ENCODE data around the gene SEC16B.
"Not testable (repeated sequence)": the region's sequence is repeated elsewhere in the genome, so short reads cannot be mapped to it uniquely, and the experiment has no call there.

Gene SEC16B, protein sequence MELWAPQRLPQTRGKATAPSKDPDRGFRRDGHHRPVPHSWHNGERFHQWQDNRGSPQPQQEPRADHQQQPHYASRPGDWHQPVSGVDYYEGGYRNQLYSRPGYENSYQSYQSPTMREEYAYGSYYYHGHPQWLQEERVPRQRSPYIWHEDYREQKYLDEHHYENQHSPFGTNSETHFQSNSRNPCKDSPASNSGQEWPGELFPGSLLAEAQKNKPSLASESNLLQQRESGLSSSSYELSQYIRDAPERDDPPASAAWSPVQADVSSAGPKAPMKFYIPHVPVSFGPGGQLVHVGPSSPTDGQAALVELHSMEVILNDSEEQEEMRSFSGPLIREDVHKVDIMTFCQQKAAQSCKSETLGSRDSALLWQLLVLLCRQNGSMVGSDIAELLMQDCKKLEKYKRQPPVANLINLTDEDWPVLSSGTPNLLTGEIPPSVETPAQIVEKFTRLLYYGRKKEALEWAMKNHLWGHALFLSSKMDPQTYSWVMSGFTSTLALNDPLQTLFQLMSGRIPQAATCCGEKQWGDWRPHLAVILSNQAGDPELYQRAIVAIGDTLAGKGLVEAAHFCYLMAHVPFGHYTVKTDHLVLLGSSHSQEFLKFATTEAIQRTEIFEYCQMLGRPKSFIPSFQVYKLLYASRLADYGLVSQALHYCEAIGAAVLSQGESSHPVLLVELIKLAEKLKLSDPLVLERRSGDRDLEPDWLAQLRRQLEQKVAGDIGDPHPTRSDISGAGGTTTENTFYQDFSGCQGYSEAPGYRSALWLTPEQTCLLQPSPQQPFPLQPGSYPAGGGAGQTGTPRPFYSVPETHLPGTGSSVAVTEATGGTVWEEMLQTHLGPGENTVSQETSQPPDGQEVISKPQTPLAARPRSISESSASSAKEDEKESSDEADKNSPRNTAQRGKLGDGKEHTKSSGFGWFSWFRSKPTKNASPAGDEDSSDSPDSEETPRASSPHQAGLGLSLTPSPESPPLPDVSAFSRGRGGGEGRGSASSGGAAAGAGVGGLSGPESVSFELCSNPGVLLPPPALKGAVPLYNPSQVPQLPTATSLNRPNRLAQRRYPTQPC

GRCh38 chr1:177969825-177970371 lies at the start of gene SEC16B:
TSS of gene SEC16B (minus strand) at chr1:177970058. CDS start at chr1:177967981, 2,077 bp downstream.
- no peak for DNase-seq (ENCODE audit: low read depth in 3 of 3)

GRCh38 chr1:178019622-178020021 lies 49.8 kb upstream of the SEC16B start:
- no peak for DNase-seq (ENCODE audit: low read depth in 3 of 3)

DNA sequence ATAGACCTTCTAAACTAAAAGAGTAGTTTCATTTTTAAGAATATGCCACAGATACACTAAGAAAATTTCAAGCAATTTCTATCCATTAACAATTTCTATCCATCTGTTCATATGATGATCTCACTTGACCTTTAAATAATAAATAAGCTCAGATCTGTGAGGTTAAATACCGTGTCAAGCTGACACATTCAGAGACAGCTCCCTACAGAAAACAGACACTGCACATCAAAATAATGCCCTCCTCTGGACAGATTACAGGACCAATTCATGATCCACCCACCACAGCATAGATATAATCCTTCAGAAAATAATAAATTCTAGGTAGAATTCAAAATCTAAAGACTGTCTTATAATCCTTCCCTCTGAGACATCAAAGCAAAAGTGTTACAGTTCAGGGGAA lies 49.4 kb upstream of the SEC16B start:
- no peak for DNase-seq (ENCODE audit: low read depth in 3 of 3)

- DNase-seq (ENCODE audit: low read depth in 3 of 3): no peak
These were observed 47.7 kb upstream of the SEC16B start for GRCh38 chr1:178017517-178017916.

DNA sequence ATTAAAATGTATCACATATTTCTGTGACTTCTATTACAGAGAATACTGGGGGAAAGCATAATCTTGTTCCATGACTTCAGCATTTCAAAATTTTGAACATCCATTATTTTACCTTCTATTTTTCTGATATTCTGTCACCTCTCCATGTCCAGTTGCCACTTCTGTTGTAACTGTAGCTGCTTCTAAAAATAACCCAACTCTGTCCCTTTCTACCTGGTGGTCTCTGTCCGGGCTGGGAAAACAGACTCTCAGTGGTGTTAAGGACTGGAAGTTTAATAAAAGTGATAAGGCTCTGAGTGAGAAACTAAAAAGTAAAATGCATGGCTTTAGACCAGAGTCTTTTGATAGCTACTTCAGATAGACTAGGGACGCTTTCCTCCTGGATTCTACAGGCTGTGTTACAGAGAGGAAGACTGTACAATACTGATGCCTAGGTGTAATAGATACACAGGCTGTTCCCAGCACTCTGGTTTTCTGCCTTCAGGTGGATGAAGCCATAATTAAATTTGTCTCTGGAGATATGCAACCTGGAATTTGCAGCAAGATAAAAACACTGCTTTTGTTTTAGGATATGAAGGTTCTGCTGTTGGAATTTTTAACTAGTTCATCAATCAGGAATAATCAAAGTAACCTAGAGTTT lies 42.1 kb upstream of the SEC16B start:
- DNase-seq (ENCODE audit: low read depth in 3 of 3): no peak

- no peak for DNase-seq (ENCODE audit: low read depth in 3 of 3)
These were observed 41.6 kb upstream of the SEC16B start for GRCh38 chr1:178011465-178011828.

DNA sequence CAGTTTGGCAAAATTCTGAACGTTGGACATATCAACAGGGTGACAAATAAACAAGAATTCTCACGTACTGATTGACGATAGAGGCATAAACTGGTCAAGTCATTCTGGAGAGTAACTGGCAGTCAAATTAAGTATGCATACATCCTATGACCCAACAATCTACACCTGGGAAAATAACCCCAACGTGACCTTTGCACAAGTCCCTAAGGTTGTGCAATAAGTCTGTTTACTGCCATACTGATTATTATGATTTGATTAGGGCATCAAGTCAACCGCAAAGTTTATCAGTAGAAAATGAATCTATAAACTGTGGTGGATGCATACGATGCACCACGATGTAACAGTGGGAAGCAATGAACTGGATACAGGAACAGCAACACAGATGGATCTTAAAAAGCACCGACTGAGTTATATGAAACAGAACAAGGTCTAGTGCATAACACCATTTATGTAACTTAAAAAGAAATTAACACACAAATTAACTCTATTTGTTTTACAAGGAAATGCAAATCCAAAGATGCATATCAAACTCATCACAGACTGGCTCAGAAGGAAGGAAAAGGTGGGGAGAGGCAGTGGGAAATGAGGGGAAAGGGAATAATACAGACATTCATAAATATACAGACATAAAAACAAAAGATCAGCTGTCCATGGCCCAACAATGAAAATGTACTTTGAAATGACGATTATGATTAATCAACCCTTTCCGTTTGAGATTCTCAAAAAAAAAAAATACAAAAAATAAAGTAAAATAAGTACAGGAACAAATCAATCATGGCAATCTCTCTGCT lies 41.0 kb upstream of the SEC16B start:
- DNase-seq (ENCODE audit: low read depth in 3 of 3): no peak

- DNase-seq (ENCODE audit: low read depth in 3 of 3): no peak
These were observed 36.2 kb upstream of the SEC16B start for GRCh38 chr1:178006043-178006442.

- no peak for DNase-seq (ENCODE audit: low read depth in 3 of 3)
These were observed 35.6 kb upstream of the SEC16B start for GRCh38 chr1:178005450-178005849.

GRCh38 chr1:178004926-178005391 lies 35.1 kb upstream of the SEC16B start:
- no peak for DNase-seq (ENCODE audit: low read depth in 3 of 3)

GRCh38 chr1:177998696-177999631 lies 29.1 kb upstream of the SEC16B start:
- no peak for DNase-seq (ENCODE audit: low read depth in 3 of 3)

DNA sequence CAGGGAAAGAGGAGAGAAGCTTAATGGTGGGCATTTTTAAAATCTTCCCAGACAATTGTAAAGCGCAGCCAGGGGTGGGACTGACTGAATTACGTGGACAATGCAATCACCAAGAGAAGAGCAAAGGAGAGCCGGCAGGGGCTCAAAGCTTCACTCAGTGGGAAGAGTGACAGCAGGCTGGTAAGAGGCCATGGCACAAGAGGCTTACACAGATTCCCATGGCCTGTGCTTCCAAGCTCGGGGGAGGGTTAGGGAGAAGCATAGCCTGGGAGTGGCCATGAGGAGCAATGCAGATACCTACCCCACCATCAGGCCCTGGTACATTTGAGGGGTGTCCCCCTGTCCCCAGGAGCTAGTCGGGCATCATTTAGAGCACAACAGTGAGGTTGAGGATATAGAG lies 27.1 kb upstream of the SEC16B start:
- no peak for DNase-seq (ENCODE audit: low read depth in 3 of 3)

- DNase-seq (ENCODE audit: low read depth in 3 of 3): no peak
These were observed 25.5 kb upstream of the SEC16B start for GRCh38 chr1:177995369-177995768.

- not testable (repeated sequence) for DNase-seq (ENCODE audit: low read depth in 3 of 3)
These were observed 16.4 kb upstream of the SEC16B start for GRCh38 chr1:177986281-177986680.

DNA sequence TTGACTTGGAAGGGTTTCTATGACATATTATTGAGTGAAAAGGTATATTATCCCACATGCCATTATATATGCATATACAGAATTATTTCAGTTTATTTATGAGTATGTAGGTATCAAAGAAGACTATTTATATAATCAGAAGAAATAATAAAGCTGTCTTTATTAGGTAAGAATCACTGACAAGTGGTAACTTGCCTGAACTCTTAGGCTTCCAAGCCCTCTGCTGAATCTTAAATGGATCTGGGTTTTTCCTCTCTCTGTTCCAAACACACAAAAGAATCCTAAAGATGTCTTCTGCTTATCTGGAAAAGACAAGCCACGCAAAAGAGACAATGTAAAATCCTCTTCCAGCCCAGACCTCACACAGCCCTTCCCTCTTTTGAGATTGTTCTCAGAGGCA lies 14.9 kb upstream of the SEC16B start:
- DNase-seq (ENCODE audit: low read depth in 3 of 3): no peak

- no peak for DNase-seq (ENCODE audit: low read depth in 3 of 3)
These were observed 14.3 kb upstream of the SEC16B start for GRCh38 chr1:177984136-177984525.

GRCh38 chr1:177983482-177984135 lies 13.8 kb upstream of the SEC16B start:
- DNase-seq (ENCODE audit: low read depth in 3 of 3): no peak

- DNase-seq (ENCODE audit: low read depth in 3 of 3): no peak
These were observed 13.2 kb upstream of the SEC16B start for GRCh38 chr1:177983077-177983476.

GRCh38 chr1:177981200-177981599 lies 11.3 kb upstream of the SEC16B start:
- no peak for DNase-seq (ENCODE audit: low read depth in 3 of 3)

All from stimulated activated CD4-positive, alpha-beta T cell treated with anti-CD3 and anti-CD28 coated beads, TNF-alpha, amount 100 ng/mL, for 4 hours (primary cell).